ENCODE measurements around the gene PPP2R3B. TPM values are rescaled to one million over a fixed set of nuclear protein-coding genes. Genes with fewer than 3 reads are reported as not detected.
"Not testable (repeated sequence)": the region's sequence is repeated elsewhere in the genome, so short reads cannot be mapped to it uniquely, and the experiment has no call there.

The PPP2R3B gene
- total RNA-seq, 1 experiment from 2014 or later, result 21.5 TPM

GRCh38 chrX:418927-419729 lies 32.4 kb upstream of the PPP2R3B start:
- DNase-seq, result no peak
- Histone ChIP-seq H3K9me3 (no peaks in the 10 kb centered on the region), H3K27me3 (no peaks in the 10 kb centered on the region; the same call in 1 of the 2 replicates), H3K4me3 (no peak overlapping the region), H3K36me3 (no peaks in the 10 kb centered on the region)

- not testable (repeated sequence) for H3K4me3 ChIP-seq, H3K27me3 ChIP-seq, DNase-seq, H3K9me3 ChIP-seq, H3K36me3 ChIP-seq
Observed at GRCh38 chrX:415498-415897, 28.8 kb upstream of the PPP2R3B start.

- no peak for DNase-seq
- H3K36me3 ChIP-seq, result no peaks in the 10 kb centered on the region
- no peaks in the 10 kb centered on the region for H3K9me3 ChIP-seq
- H3K4me3 ChIP-seq, result no peak overlapping the region
- no peaks in the 10 kb centered on the region for H3K27me3 ChIP-seq
Observed at GRCh38 chrX:413322-414201, 26.9 kb upstream of the PPP2R3B start.

- Histone ChIP-seq H3K4me3 (no peak overlapping the region), H3K9me3 (no peaks in the 10 kb centered on the region), H3K36me3 (no peaks in the 10 kb centered on the region), H3K27me3 (no peaks in the 10 kb centered on the region)
- no peak for DNase-seq
Observed at GRCh38 chrX:410296-410695, 23.6 kb upstream of the PPP2R3B start.

- Histone ChIP-seq H3K36me3 (no peaks in the 10 kb centered on the region), H3K27me3 (no peaks in the 10 kb centered on the region), H3K4me3 (no peak overlapping the region), H3K9me3 (no peaks in the 10 kb centered on the region)
- DNase-seq, result no peak
Observed at GRCh38 chrX:405149-405548, 18.4 kb upstream of the PPP2R3B start.

DNA sequence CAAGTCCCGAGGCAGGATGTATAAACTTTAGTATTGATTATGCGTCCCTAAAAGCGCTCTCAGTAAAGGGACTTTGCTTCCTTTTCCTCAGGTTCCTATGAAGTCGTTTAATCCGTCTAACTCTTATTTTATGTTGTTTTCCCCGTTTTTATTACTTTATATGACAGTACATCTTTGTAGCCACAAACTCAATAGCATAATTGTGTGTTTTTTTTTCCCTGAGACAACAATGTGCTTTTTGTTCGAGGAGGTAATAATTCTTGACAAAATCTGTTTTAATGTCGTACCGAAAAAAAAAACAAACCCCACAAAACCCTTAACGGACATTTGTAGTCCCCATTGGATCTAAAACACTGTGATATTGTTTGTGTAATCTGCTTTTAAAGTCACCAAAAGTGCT lies 17.9 kb upstream of the PPP2R3B start:
- Histone ChIP-seq H3K36me3 (no peaks in the 10 kb centered on the region), H3K9me3 (no peaks in the 10 kb centered on the region), H3K4me3 (no peak overlapping the region), H3K27me3 (no peaks in the 10 kb centered on the region)
- DNase-seq, result no peak

DNA sequence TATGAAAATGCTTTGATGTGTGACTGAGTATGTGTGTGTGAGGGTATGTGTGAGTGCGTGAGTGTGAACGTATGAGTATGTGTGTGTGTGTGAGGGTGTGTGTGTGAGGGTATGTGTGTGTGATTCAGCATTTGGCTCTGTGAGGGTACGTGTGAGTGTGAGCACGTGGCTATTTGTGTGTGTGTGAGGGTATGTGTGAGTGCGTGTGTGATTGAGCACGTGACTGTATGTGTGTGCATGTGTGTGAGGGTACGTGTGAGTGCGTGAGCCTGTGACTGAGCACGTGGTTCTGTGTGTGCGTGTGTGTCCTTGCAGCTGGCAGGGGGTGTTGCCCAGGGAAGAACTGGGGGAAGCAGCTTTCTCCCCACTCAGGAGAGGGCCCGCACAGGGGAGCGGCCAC lies 16.1 kb upstream of the PPP2R3B start:
- Histone ChIP-seq H3K4me3 (no peak overlapping the region), H3K36me3 (no peaks in the 10 kb centered on the region), H3K9me3 (no peaks in the 10 kb centered on the region), H3K27me3 (no peaks in the 10 kb centered on the region)
- DNase-seq, result no peak

- H3K9me3 ChIP-seq, result no peaks in the 10 kb centered on the region
- H3K4me3 ChIP-seq, result no peak overlapping the region
- no peak for DNase-seq
- no peaks in the 10 kb centered on the region for H3K36me3 ChIP-seq
- no peaks in the 10 kb centered on the region for H3K27me3 ChIP-seq
Observed at GRCh38 chrX:400258-400657, 13.6 kb upstream of the PPP2R3B start.

- no peak for DNase-seq
- Histone ChIP-seq H3K4me3 (no peak overlapping the region), H3K9me3 (no peaks in the 10 kb centered on the region), H3K36me3 (no peaks in the 10 kb centered on the region), H3K27me3 (no peaks in the 10 kb centered on the region)
Observed at GRCh38 chrX:397575-397974, 10.9 kb upstream of the PPP2R3B start.

- Histone ChIP-seq H3K36me3 (no peaks in the 10 kb centered on the region), H3K9me3 (no peaks in the 10 kb centered on the region), H3K4me3 (no peak overlapping the region), H3K27me3 (no peaks in the 10 kb centered on the region)
- DNase-seq, result no peak
Observed at GRCh38 chrX:394830-395229, 8.1 kb upstream of the PPP2R3B start.

DNA sequence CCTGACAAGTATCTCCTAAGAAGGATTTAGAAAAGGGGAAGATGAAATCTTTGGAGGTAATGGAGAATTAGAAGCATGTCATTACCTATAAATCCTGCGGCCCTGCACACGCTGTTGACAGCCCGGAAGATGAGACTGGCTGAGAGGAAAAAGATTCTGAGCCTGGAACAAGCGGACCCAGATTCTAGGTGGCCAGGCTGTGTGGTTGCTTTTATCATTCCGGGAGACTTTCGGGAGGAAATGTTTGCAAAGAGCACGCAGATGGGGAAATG lies 5.8 kb upstream of the PPP2R3B start:
- Histone ChIP-seq H3K9me3 (no peaks in the 10 kb centered on the region), H3K4me3 (no peak overlapping the region), H3K36me3 (no peaks in the 10 kb centered on the region), H3K27me3 (no peaks in the 10 kb centered on the region)
- DNase-seq, result no peak

GRCh38 chrX:391717-392574 lies 5.2 kb upstream of the PPP2R3B start:
- Histone ChIP-seq H3K27me3 (no peaks in the 10 kb centered on the region), H3K4me3 (no peak overlapping the region), H3K9me3 (no peaks in the 10 kb centered on the region), H3K36me3 (no peaks in the 10 kb centered on the region)
- no peak for DNase-seq

GRCh38 chrX:390459-390858 lies 3.8 kb upstream of the PPP2R3B start:
- Histone ChIP-seq H3K4me3 (no peak overlapping the region), H3K36me3 (no peaks in the 10 kb centered on the region), H3K27me3 (no peaks in the 10 kb centered on the region), H3K9me3 (no peaks in the 10 kb centered on the region)
- no peak for DNase-seq

- no peak for DNase-seq
- no peaks in the 10 kb centered on the region for H3K27me3 ChIP-seq
- no peak overlapping the region for H3K4me3 ChIP-seq
- H3K9me3 ChIP-seq, result no peaks in the 10 kb centered on the region
- no peaks in the 10 kb centered on the region for H3K36me3 ChIP-seq
Observed at GRCh38 chrX:389021-389441, 2.3 kb upstream of the PPP2R3B start.

- no peaks in the 10 kb centered on the region for H3K36me3 ChIP-seq
- H3K27me3 ChIP-seq, result no peaks in the 10 kb centered on the region
- peak overlapping the region; percentile 96 for H3K4me3 ChIP-seq
- no peak for DNase-seq
- H3K9me3 ChIP-seq, result no peaks in the 10 kb centered on the region
Observed at GRCh38 chrX:387729-388128, 1.0 kb upstream of the PPP2R3B start.

- DNase-seq, result no peak
- Histone ChIP-seq H3K9me3 (no peaks in the 10 kb centered on the region), H3K27me3 (no peaks in the 10 kb centered on the region), H3K4me3 (peak overlapping the region; percentile 96), H3K36me3 (no peaks in the 10 kb centered on the region)
Observed at GRCh38 chrX:386239-386767, 404 bp downstream of the PPP2R3B start.

DNA sequence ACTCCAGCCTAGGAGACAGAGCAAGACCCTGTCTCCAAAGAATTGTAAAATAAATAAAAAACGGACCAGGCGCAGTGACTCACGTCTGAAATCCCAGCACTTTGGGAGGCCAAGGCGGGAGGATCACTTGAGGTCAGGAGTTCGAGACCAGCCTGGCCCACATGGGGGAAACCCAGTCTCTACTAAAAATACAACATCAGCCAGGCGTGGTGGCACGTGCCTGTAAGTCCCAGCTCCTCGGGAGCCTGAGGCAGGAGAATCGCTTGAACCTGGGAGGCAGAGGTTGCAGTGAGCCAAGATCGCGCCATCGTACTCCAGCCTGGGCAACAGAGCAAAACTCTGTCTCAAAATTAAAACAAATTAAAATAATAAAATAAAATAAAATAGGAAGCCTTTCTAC lies 971 bp downstream of the PPP2R3B start:
- peak overlapping the region; percentile 96 for H3K4me3 ChIP-seq
- not testable (repeated sequence) for H3K36me3 ChIP-seq, H3K9me3 ChIP-seq, H3K27me3 ChIP-seq, DNase-seq
